OCI-LY7 (cell line): ENCODE measurements around the gene UBL3. TPM values are rescaled to one million over a fixed set of nuclear protein-coding genes. Genes with fewer than 3 reads are reported as not detected.
A peak's percentile ranks its signal among the peaks of the same experiment; 100 is the strongest.

Experiments used
- BruUV-seq: library from RNA; stranded (reverse); fragments of 400-500 nt; replicated peaks from 2 replicates; lab custom pipeline; 2021; lab: Mats Ljungman, UMichigan
- CTCF ChIA-PET: fragments of 300-600 bp; sonication (Branson Sonifier 250); formaldehyde crosslinking; loops from one replicate; lab custom pipeline; 2022; ENCODE audit warnings: antibody characterized with exemption; ENCODE audit not compliant: unreplicated experiment; lab: Charles Lee
- POLR2A ChIA-PET: fragments of 300-600 bp; sonication (Branson Sonifier 250); formaldehyde crosslinking; loops from one replicate; lab custom pipeline; 2022; ENCODE audit warnings: antibody characterized with exemption; lab: Charles Lee
- DNase-seq: peaks from one replicate; pipeline ENCODE4 v3.0.0-alpha.2; 2015; ENCODE audit warnings: low spot score
- H2AFZ ChIP-seq: fragments of 200-600 bp; sonication (generic), shearing (Covaris generic); 2 replicates; pipeline ENCODE4 v1.6.1; 2014; ENCODE audit warnings: mild to moderate bottlenecking, antibody characterized with exemption, low read length, moderate library complexity
- H3K27ac ChIP-seq: fragments of 200-600 bp; sonication (generic); 2 replicates; pipeline ENCODE4 v1.5.1; 2014; ENCODE audit warnings: mixed run types, low read depth, mild to moderate bottlenecking, moderate library complexity, low read length, inconsistent platforms; ENCODE audit not compliant: poor library complexity, severe bottlenecking
- H3K36me3 ChIP-seq: fragments of 200-600 bp; sonication (generic); 2 replicates; pipeline ENCODE4 v1.6.1; 2014; ENCODE audit warnings: mild to moderate bottlenecking, antibody characterized with exemption, low read length, moderate library complexity, mixed read lengths; ENCODE audit not compliant: insufficient read depth
- H3K4me1 ChIP-seq: fragments of 200-600 bp; sonication (generic); 2 replicates; pipeline ENCODE4 v1.5.1; 2014; ENCODE audit warnings: mild to moderate bottlenecking, low read length; ENCODE audit not compliant: insufficient read depth, poor library complexity, severe bottlenecking
- H3K4me2 ChIP-seq: fragments of 200-600 bp; sonication (generic); 2 replicates; pipeline ENCODE4 v1.6.1; 2014; ENCODE audit warnings: mild to moderate bottlenecking, low read length
- H3K4me3 ChIP-seq: fragments of 200-600 bp; sonication (generic); 2 replicates; pipeline ENCODE4 v1.5.1; 2014; ENCODE audit warnings: mild to moderate bottlenecking, low read depth, low read length; ENCODE audit not compliant: poor library complexity, severe bottlenecking
- H3K79me2 ChIP-seq: fragments of 200-600 bp; sonication (generic); 2 replicates; pipeline ENCODE4 v1.6.1; 2016; ENCODE audit warnings: low read depth, mild to moderate bottlenecking, low read length, moderate library complexity, mixed read lengths; ENCODE audit not compliant: insufficient read depth
- H3K9me2 ChIP-seq: fragments of 200-600 bp; sonication (generic); 2 replicates; pipeline ENCODE4 v1.6.1; 2016; ENCODE audit warnings: mild to moderate bottlenecking, low read length, mixed read lengths; ENCODE audit not compliant: insufficient read depth
- H3K9me3 ChIP-seq: fragments of 200-600 bp; sonication (generic); 2 replicates; pipeline ENCODE4 v1.6.1; 2014; ENCODE audit warnings: mild to moderate bottlenecking, mixed run types, low read length, mixed read lengths
- H4K20me1 ChIP-seq: fragments of 200-600 bp; sonication (generic); 2 replicates; pipeline ENCODE4 v1.6.1; 2014; ENCODE audit warnings: mild to moderate bottlenecking, antibody characterized with exemption, low read length, moderate library complexity, mixed read lengths; ENCODE audit not compliant: insufficient read depth
- CTCF ChIP-seq: fragments of 200-600 bp; sonication (generic); conservative IDR thresholded peaks from 2 replicates; pipeline ENCODE4 v1.5.1; 2014; ENCODE audit warnings: mild to moderate bottlenecking, antibody characterized with exemption, low read length, moderate library complexity, mixed read lengths
- EZH2phosphoT487 ChIP-seq: fragments of 200-600 bp; sonication (generic); IDR thresholded peaks from 2 replicates; pipeline ENCODE4 v1.6.1; 2018; ENCODE audit warnings: low read depth, borderline replicate concordance, mild to moderate bottlenecking, mixed run types, antibody characterized with exemption, low read length, moderate library complexity, mixed read lengths
- intact Hi-C: fragments of 100-400 bp; cut with micrococcal nuclease; formaldehyde crosslinking; loops from one replicate; pipeline ENCODE4 v1.10.0; 2022; ENCODE audit not compliant: unreplicated experiment
- total RNA-seq, 2 experiments: library from RNA; depleted of rRNA in 1 of 2; stranded (reverse); fragments of >200 nt in 1 of 2; shearing (Covaris generic) in 1 of 2; gene quantifications; 2 replicates each; pipeline ENCODE4 v1.2.3, GENCODE V29; 2014 to 2022

UBL3 gene
- total RNA-seq, 2 experiments from 2014 or later: 5.6 to 11.4 TPM

- no peaks in the 10 kb centered on the region for H3K9me3 ChIP-seq
- ChIA-PET CTCF (no interaction called here), POLR2A (interaction anchor here (0.6 to 1.3 kb wide), 3 partner anchors 22 to 1889 kb away, joined by 3 to 5 read pairs (median 4); no protein-coding TSS in a partner anchor)
- no TSS peak for BruUV-seq
- no peak for DNase-seq
- TF ChIP-seq EZH2phosphoT487 (no peak), CTCF (no peak)
- intact Hi-C loops: loop anchor here (5.0 to 10.0 kb wide), 2 partner anchors 266 to 352 kb away; no protein-coding TSS in a partner anchor
- H3K36me3 ChIP-seq: no peaks in the 10 kb centered on the region
- no peaks in the 10 kb centered on the region for H3K9me2 ChIP-seq
- H3K4me3 ChIP-seq: peak overlapping the region; percentile 41
- H4K20me1 ChIP-seq: peaks cover 9% of the 10 kb centered on the region
- peak overlapping the region; percentile 72 for H3K4me2 ChIP-seq
- H3K4me1 ChIP-seq: peaks cover 16% of the 10 kb centered on the region
- H3K27ac ChIP-seq: no peak overlapping the region
- no peaks in the 10 kb centered on the region; the same call in 1 of the 2 replicates for H3K79me2 ChIP-seq
- H2AFZ ChIP-seq: no peak overlapping the region
These were observed 3.8 kb downstream of the UBL3 start for GRCh38 chr13:29846475-29847256.

- no peak overlapping the region for H3K4me2 ChIP-seq
- ChIA-PET POLR2A (interaction anchor here (0.8 kb wide), 1 partner anchor 26 kb away, joined by 4 read pairs; no protein-coding TSS in a partner anchor), CTCF (no interaction called here)
- intact Hi-C loops: loop anchor here (5.0 to 10.0 kb wide), 2 partner anchors 267 to 351 kb away; no protein-coding TSS in a partner anchor
- peaks cover 12% of the 10 kb centered on the region for H4K20me1 ChIP-seq
- TF ChIP-seq CTCF (peak; percentile 78), EZH2phosphoT487 (no peak)
- H3K36me3 ChIP-seq: no peaks in the 10 kb centered on the region
- H3K27ac ChIP-seq: no peak overlapping the region
- H3K4me1 ChIP-seq: peaks cover 16% of the 10 kb centered on the region
- H3K9me3 ChIP-seq: no peaks in the 10 kb centered on the region
- H3K4me3 ChIP-seq: no peak overlapping the region
- BruUV-seq: no TSS peak
- no peaks in the 10 kb centered on the region for H3K9me2 ChIP-seq
- H3K79me2 ChIP-seq: no peaks in the 10 kb centered on the region; the same call in 1 of the 2 replicates
- DNase-seq: peak; percentile 13
- H2AFZ ChIP-seq: no peak overlapping the region
These were observed 4.9 kb downstream of the UBL3 start for GRCh38 chr13:29845440-29846056.
